CD1c-positive myeloid dendritic cell (primary cell): ENCODE measurements around the gene COBLL1.

Experiments used
- DNase-seq: peaks from one replicate; pipeline ENCODE4 v3.0.0-alpha.2; 2016; ENCODE audit errors: extremely low spot score

Gene COBLL1

DNA sequence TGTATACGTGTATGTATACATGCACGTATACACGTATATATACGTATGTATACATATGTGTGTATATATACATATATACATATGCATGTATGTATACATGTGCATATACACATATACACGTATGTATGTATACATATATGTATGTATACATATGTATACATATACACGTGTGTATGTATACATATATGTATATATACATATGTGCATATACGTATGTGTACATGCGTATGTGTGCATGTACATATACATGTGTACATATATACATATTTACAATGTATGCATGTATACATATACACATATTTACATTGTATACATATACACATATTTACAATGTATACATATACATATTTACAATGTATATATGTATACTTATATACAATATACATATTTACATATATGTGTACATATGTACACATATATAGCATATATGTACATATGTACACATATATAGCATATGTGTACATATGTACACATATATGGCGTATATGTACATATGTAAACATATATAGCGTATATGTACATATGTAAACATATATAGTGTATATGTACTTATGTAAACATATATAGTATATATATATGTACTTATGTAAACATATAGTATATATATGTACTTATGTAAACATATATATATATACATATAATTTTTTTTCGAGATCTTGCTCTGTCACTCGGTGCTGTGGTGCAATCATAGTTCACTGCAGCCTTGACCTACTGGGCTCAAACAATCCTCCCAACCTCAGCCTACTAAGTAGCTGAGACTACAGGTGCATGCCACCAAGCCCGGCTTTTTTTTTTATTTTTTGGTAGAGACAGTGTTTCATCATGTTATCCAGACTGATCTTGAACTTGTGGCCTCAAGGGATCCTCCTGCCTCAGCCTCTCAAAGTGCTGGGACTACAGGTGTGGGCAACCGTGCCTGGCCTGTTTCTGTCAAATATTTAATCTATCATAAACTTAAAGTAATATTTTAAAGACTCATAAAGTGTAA is 23.2 kb downstream of the COBLL1 start:
- DNase-seq: no peak

DNA sequence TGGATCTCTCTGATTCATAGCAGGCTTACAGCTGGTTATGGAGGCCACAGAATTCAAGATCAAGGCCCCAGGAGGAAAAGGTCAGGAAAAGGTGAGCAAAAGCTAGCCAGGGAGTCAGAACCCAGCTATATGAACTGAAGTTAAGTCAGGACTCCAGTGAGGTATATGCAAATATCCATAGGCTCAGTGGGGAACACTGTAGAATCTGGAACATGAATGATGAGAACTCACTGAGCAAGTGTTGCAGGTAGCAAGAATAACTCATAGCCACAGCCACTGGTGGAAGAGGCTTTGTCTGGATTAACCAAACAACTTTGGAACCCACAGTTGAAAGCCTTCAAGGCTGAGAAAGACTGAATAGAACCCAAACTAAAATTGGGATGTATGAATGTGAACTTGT is 24.7 kb downstream of the COBLL1 start:
- DNase-seq: no peak

DNA sequence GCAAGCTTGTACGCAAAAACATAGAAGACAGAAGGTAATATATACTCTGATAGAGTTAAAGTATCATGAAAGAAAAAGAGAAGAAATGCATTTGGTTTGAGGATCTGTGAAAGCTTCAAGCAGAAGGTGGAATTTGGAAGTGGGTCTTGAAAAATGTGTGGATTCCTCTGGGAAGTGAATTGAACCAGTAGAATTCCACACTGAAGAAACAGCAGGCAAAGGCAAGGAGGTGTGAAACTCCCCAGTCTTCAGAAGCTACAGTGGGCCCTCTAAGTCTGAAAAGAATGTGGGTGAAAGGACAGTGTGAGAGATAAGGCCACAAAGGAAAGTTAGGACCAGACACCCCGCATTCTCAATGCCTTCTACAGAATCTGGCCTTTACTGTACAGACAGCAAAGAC is 25.6 kb downstream of the COBLL1 start:
- no peak for DNase-seq

DNA sequence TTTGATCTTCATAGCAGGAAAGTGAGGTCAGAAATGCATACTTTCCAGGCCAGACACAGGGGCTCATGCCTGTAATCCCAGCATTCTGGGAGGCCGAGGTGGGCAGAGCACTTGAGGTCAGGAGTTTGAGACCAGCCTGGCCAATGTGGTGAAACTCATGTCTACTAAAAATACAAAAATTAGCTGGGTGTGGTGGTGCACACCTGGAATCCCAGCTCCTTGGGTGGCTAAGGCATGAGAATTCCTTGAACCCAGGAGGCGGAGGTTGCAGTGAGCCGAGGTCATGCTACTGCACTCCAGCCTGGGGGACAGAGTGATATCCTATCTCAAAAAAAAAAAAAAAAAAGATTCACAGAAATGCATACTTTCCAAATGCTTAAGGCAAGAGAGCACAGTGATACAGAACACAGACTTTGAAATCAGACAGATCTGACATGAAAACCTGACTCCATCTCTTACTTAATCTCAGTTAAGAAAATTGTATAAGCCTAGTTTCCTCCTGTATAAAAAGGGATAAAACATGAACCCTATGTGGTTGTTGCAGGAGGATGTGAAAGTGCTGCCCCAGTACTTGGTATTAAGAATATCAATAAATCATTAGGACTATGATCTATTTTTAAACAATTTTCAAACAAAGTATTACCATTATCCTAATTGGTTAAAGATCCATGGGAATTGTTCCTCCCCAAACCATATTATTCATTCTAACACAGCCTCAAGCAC is 26.4 kb downstream of the COBLL1 start:
- no peak for DNase-seq

DNA sequence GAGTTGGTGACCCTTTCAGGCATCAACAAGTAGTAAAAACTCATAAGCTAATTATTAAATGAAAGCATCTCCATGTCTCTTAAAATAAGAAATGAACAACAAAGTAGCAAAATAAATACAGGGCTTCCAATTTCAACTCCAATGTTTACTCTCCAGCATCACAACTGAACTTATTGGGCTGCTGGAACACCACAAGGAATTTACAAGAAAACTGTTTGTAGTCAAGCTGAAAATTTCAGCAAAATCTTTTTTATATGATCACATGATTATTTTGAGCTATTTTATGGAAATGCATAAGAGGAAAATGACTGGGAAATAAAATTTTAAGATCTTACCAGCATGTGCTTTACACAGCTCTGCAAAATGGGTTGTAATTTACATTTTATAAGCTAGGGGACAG is 28.1 kb downstream of the COBLL1 start:
- no peak for DNase-seq

DNA sequence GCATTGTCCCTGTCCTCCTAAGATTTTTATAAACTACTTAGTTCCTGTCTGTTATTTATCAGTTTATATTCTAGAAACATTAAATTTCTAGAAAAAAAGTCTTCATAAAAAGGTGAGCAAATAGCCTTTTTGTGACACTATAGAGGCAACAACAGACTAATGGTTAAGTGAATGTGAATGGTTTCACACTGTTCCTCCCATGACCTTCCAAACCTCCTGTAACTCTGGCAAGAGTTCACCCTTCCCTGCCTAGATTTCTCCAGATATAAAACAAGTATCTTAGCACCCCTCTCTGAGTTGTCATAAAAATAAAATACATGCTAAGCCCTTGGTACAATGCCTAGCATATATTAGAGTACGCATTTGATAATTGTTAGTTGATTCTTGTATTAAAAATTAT is 29.2 kb downstream of the COBLL1 start:
- no peak for DNase-seq

DNA sequence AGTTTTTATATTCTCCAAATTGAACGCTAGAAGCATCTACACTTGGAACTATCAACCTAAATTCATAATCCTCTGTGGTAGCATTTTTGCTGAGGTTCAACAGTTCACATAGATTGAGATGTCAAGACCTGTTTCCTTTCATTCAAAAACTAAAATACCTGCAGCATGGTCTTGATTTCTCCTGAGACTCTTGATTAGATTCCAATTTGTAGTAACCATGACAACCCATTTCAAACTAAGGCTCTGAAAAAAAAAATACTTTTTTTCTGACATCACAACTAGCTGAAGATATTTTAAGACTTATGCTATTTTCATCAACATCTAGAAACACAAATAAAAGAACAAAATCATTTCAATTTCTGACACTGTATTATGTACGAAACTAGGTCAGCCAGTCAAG is 29.8 kb downstream of the COBLL1 start:
- no peak for DNase-seq

DNA sequence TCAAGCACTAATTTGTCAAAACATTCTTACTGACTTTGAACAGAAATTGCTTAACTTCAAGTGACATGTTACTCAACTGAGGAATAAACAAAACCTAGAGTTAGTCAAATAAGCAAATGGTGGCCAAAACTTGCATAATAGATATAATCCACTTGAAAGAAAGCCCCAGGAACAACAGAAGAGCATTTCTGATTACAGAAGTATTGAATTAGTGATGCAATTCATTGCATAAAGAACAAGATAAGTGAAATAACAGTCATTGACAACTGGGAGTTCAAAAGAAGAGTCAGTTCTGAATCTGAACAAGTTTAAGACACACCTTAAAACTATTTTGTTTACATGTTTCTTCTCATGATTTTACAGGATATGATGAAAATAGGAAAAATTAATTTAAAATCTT is 30.8 kb downstream of the COBLL1 start:
- no peak for DNase-seq

DNA sequence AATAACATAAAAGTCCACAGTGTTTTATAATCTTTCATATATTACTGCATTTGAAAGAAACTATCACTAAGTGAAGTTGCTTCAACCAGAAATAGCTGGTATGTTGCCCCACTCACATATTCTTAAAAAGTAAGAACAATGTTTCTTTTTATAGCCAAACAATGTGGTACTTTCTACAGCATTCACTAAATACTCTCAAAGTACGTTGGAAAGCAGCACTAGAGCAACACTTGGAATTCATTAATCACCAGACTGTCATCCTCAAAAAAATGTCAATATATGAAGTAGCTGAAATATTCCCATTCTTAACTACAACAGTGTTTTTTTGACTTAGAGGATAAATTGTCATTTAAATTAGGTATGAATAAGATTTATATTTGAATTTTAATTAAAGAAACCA is 32.8 kb downstream of the COBLL1 start:
- DNase-seq: no peak

DNA sequence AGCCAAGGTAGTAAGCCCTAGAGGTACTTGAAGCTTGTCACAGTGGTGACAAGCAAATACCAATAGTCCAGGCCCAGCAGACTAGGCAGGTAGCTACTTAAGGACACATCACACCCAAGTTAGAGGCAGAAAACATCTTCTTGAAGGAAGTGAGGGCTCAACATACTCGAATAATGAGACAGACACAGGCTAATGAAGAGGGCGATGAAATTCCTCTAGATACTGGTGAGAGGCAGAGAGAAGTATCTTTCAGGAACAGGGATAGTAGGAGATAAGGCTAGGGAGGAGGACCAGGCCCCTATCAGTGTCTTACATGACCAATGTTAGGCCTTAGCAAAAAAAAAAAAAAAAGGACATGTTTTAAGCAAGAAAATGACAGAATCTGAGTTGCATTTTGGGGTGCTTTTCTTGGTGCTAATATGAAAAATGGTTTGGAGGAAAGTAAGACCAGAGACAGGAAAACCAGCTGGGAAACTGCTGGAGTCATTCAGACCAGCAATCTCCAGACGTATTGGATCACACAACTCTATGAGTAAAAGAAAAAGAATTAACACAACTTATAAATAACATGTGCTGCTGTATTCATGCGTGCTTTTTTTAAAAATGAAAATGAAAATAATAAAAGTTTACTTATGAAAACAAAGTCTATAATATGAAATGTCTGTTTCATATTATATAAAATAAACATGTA is 37.7 kb downstream of the COBLL1 start:
- DNase-seq: no peak

DNA sequence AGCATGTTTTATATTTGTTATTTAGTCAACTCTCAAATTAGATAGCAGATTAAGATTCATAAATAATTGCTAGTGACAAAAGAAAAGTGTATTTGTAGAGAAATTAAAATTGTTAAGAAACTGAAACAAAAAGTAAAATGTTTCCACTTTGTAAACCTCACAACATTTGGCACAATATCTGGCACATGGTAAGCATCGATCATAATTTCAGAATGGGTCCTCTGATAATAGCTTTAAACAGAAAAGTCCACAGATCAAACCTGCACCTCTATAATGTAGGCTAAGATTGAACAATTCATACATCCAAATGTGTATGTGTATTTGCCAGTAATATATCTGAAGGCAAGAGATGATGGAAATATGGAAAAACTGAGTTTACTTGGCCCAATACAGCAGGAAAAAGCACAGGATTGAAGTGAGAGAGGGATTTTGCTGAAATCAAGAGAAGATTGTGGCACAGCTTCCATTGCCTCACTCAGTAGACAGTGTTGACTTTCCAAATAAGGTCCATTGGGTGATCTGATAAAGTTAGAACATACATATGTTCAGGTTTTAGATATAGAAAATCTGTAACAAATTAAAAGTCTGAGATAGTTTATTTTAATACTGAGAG is 39.4 kb downstream of the COBLL1 start:
- no peak for DNase-seq

DNA sequence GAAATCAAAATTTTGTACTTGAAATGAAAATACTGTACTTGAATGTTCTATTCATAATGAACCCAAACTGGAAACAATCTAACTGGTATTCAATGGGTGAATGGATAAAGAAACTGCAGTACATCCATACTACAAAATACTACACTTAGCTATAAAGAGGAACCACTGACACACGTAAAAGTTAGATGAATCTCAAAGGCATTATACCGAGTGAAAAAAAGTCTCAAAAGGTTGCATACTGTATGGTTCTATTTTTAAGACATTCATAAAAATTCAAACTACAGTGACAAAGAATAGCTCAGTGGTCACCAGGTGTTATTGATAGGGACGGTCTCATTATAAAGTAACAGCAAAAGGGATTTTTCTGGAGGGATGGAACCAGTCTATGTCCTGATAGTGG is 41.1 kb downstream of the COBLL1 start:
- DNase-seq: no peak

DNA sequence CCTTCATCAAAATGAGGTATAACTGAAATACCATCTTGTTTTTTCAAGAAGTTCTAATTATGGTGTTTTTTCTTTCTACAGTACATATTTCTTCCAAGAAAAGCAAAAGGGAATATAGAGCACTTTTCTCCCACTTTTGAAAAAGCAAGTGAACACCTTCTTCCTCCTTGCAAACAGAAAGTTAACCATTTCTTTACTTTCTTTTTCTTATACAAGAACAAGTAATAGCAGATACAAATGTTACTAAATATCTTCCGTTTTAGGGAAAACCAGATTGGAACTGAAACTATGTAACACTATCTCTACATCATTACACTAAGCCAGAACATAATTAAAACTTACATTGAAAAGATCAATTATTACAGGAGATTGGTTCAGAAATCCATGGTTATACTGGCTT is 44.0 kb downstream of the COBLL1 start:
- no peak for DNase-seq

DNA sequence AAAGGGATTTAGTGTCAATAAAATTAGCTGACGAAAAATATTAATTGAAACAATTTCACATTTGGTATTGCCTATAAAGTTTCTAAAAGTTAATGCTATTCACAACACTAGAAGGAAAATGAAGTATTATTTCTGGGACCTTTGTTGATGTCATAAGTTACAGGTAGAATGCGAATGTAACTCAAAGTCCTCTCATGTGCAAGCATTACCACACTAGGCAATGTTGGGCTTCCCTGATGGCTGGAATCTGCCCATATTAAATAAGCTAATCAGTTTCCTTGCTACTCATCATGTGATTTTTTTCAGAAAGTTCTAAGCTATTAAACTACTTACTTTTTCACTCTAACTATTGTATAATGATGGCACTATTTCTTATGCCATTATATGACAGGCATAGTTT is 44.6 kb downstream of the COBLL1 start:
- DNase-seq: no peak

DNA sequence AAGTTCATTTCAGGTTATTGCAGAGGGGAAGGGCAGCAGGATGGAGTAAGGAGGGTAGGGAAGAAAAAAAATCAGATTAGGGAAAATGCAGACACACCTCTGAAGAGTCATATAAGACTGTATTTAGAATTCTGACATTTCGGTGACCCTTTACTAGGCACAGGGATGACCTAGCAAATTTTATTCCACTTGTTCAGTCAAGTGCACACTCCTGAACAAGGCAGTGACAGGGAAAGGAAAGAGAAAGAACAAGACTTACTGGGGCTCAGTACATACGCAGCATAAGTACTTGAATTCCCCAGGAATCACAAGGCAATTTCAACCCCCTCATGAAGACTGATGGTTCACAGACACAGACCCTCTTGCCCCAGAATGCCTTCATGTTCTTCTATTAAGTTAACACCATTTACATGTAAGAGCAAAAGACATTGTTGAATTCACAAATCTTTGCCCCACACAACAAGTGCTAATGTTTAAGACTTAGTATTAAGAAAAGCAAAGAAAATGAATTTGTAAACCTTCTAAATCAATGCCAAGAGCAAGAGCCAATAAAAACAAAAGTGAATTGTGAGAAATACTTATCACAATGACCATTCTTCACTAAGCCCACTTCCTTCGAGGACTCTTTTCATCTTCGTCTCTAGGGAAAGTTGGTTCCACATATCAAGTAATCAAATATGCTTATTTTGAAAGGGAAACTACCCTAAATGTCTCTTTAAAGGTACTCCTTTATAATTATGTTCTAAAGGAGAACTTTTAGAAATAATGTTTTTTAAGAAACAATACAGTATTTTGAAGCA is 47.0 kb downstream of the COBLL1 start:
- DNase-seq: no peak

DNA sequence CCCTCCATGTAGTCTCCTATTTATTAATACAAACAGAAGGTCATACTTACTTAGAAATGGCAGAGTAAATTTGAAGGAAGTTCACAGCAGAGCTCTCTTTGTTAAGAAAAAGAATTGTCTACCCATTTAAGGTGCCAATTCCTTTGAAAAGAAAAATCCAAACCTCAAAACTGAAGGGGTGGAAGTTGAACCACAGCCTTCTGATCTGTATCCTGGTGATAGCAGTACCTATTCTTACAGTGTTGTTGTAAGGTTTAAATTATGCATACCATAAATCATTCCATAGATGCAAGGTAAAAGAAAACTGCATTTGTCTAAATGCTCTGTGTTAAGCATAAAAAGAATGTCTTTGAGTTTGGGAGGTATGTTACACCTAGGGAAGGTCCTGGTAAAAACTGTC is 47.6 kb downstream of the COBLL1 start:
- DNase-seq: no peak

DNA sequence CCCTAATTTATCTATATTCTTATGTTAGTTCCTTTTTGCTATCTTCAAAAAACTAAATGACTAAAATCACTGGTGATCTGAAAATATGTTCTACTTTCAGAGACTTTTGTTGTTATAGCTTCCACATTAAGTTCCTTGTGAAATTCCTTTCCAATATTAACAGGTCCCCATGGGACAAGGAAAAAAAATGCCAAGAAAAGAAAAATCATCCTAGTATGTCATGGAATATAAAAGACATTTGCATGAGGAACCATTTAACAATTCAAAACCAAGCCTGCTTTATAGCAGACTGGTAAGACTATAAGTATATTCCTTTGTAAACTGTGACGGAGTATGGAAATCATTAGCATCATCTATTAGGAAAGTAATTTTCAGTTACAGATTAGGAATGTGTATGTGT is 48.1 kb downstream of the COBLL1 start:
- DNase-seq: no peak

DNA sequence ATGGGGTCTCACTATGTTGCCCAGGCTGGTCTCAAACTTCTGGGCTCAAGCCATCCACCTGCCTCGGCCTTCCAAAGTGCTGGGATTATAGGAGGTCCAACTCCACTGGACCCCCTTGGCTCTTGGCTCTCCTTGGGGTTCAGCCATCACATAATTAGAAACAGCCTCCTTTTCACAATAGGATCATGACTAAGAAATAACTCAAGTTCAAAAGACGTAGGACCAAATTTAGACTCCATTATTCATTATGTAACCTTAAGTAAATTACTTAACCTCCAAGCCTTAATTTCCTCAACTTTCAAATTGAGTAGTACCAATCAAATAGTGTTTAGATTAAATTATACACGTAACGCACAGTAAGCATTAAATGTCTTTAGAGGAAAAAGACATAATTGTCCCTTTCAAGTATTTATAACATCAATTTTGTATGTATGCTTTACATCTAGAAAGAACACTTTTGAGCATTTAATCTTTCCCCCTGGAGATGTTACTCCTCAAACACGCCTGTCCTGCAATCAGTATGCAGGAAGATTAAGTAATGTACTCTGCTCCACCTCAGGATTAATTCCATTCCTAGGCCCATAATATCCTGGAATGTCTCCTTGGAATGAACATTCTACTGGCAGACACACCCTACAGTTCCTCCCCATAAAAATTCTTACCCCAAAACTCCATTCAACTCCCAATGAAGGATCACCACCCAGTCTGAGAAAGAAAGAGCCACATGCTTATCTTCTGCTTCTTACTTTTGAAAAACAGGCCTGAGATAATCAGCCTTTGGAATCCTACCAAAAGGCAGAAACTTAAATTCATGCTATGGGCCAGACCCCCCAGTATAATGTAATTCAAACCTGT is 49.1 kb downstream of the COBLL1 start:
- no peak for DNase-seq

DNA sequence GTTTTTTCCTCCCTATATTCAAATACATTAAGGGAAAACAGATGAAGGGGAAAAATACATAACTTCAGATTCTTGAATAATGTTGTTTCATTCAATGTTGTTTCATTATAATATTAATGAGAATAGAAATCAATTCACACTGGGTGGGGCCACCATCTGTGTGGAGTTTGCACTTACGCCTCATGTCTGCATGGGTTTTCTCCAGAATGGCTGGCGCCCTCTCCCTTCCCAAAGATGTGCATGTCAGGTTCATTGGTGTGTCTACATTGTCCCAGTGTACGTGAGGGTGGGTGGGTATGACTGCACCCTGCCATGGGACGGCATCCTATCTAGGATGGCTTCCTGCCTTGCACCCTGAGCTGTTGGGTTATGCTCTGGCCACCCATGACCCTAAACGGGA is 51.7 kb downstream of the COBLL1 start:
- DNase-seq: no peak

DNA sequence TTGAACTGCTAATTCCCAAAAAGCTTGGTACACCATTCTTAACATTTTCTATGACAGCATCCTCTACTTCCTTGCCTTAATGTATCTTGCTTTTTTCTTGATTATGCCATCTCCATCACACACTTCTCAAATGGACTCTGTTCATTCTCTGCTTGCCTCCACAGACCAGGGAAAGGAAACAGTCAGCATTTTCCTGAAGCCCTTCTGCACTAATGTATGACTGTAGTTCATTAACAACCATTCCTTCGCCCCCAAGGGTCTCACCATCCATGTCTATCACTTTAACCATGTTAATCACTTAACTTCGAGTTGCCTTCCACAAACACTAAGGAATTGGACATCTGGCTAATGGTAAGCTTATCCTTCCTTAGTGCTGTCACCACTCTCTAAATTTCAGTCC is 54.8 kb downstream of the COBLL1 start:
- DNase-seq: no peak
